Erythroblast (primary cell): Measurements from ENCODE around the gene THRSP.
"Not testable (repeated sequence)": the region's sequence is repeated elsewhere in the genome, so short reads cannot be mapped to it uniquely, and the experiment has no call there.

ENCODE experiments used
- DNase-seq, 2 experiments: peaks; one replicate each; lab custom pipeline; 2025; lab: John Stamatoyannopoulos, UW
- GATA1 ChIP-seq: IDR thresholded peaks from 2 replicates; pipeline ENCODE4 v1.6.1; 2011; ENCODE audit warnings: low read depth, mild to moderate bottlenecking, control low read depth, low read length, moderate library complexity
- POLR2A ChIP-seq: IDR thresholded peaks from 2 replicates; pipeline ENCODE4 v1.6.1; 2011; ENCODE audit warnings: mild to moderate bottlenecking, low read length

THRSP gene

GRCh38 chr11:78080818-78081495 lies 17.3 kb downstream of the THRSP start:
- TF ChIP-seq GATA1 = no peak
- no peak for TF ChIP-seq POLR2A
- peak; percentile 13 to 39 for DNase-seq

DNA sequence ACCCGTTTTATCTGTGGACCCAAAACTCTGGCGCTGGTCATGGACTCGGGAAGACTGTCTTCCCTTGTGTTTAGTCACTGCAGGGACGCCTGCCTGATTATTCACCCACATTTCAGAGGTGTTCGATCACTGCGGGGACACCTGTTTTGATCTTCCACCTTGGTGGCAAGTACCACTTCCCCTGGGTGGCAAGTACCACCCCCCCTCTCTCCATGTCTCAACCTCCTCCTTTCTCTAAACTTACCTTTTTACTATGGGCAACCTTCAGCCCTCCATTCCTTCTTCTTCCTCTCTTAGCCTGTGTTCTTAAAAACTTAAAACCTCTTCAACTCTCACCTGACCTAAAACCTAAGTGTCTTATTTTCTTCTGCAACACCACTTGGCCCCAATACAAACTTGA lies 17.9 kb downstream of the THRSP start:
- DNase-seq = no peak
- TF ChIP-seq POLR2A (no peak), GATA1 (no peak)

- no peak for TF ChIP-seq GATA1
- no peak for TF ChIP-seq POLR2A
- no peak for DNase-seq
Measured at GRCh38 chr11:78082146-78082545, 18.5 kb downstream of the THRSP start.

- TF ChIP-seq GATA1 (no peak), POLR2A (no peak)
- DNase-seq = no peak
Measured at GRCh38 chr11:78083021-78083420, 19.4 kb downstream of the THRSP start.

GRCh38 chr11:78084506-78084905 lies 20.8 kb downstream of the THRSP start:
- DNase-seq = not testable (repeated sequence)

DNA sequence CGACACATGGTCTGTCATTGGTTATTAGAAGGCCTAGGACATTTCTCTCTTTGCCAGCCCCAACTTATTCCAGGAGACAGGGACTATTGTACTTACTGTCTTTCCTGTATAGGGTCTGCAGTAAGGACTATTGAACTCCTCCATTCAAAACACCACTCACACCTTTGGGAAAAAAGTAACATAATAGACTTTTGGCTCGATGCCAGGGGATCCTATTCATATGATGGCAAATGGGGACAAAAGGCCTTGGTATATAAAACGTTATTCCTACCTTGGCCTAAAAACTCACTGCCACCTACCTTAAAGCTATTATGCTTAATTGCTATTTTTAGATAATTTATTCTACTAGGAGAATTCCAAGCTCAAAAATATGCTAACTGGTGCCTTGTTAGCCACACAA lies 22.3 kb downstream of the THRSP start:
- DNase-seq = peak in 1 of 2 experiments; percentile 6
- TF ChIP-seq POLR2A = no peak
- no peak for TF ChIP-seq GATA1

DNA sequence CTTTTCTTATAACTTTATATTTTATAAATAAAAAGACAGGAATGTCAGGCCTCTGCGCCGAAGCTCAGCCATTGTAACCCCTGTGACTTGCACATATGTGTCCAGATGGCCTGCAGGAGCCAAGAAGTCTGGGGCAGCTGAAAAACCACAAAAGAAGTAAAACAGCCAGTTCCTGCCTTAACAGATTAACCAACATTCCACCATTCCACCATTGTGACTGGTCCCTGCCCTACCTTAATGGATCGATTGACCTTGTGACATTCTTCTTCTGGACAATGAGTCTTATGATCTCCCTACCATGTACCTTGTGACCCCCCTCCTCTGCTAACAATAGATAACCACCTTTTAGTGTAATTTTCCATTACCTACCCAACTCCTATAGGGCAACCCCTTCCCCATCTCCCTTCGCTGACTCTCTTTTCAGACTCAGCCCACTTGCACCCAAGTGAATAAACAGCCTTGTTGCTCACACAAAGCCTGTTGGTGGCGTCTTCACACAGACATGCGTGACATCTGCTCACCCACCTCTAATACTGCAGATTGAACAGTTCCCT lies 22.9 kb downstream of the THRSP start:
- DNase-seq = not testable (repeated sequence)

GRCh38 chr11:78094250-78094649 lies 30.6 kb downstream of the THRSP start:
- no peak for TF ChIP-seq POLR2A
- no peak for TF ChIP-seq GATA1
- peak; percentile 10 to 14 for DNase-seq

DNA sequence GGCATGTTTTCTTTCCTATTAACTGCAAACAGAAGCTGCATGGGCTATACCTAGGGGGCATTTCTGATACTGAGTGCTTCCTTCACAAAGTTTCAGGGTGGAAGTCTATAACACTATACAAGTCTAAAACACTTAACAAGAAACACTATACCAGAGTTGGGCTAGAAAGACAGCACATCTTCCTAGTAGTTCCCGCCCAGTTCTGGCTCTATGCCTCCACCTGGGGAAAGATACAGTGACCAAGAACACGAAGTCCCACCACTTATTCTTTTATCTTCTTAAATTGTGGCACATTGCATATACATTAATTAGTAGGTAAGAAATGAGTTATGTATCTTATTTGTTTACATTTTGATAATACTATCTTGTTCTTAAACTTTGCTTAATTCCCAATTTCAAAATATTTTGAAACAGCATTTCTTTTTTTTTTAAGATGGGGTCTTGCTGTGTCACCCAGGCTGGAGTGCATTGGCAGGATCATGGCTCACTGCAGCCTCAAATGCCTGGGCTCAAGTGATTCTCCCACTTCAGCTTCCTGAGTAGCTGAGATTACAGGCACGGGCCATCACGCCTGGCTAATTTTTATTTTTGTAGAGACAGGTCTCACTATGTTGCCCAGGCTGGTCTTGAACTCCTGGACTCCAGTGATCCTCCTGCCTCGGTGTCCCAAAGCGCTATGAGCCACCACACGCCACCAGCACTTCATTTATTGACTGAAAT lies 34.2 kb downstream of the THRSP start:
- TF ChIP-seq GATA1 (no peak), POLR2A (no peak)
- DNase-seq = no peak

DNA sequence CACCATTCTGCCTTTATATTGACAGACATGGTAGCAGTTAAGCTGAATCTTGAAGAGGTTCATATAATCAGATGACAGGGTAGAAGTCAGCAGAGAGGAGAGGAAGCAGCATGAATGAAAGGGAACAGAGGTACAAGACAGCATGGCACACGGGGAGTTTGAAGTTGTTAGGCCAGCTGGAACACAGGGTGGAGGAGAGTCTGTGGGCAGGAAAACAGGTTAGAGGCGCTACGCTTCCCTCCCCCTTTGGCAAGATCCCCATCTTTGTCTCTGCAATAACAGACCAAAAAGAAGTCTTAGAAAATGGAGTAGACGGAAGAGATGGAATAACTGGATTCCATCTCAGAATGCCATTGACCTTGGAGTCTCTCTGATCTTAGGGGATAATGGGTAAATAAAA lies 36.0 kb downstream of the THRSP start:
- TF ChIP-seq GATA1 (no peak), POLR2A (no peak)
- no peak for DNase-seq

- TF ChIP-seq POLR2A (no peak), GATA1 (no peak)
- no peak for DNase-seq
Measured at GRCh38 chr11:78100261-78100660, 36.6 kb downstream of the THRSP start.

DNA sequence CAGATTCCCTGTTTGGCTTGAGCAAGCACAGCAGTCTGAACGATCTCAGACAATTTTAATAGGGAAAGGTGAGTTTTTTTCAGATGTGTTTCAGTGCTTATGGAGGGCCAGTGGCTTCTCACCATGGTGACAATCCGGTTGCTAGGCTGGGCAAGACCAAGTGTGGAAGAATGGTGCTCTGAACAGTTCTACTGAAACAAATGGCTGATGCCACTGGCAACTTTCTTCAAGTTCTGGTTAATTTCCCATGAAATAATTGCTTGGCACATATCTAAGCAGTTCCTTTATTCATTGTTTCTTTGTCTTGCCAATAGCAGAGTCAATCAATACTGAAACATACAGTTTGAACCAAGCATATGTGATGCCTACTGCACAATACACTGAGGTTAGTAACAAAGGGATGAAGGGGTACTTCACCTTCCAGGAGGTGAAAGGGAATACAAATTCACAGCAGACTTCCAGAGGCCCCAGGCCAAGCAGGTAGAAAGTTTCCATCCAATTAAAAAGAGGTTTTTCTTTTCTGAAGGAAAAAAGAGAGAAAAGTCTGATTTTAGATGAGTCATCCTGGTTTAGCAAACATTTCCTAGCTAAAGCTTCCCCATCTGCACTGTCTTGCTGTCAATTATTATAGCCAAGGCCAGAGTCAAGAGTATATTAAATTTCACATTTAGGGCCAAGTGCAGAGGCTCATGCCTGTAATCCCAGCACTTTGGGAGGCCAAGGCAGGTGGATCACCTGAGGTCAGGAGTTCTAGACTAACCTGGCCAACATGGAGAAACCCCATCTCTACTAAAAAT lies 37.2 kb downstream of the THRSP start:
- DNase-seq = no peak
- TF ChIP-seq GATA1 = no peak
- no peak for TF ChIP-seq POLR2A

GRCh38 chr11:78109081-78110015 lies 45.7 kb downstream of the THRSP start:
- DNase-seq = no peak
- TF ChIP-seq POLR2A = no peak
- no peak for TF ChIP-seq GATA1
